Heart left ventricle (tissue), 16 donors: ENCODE results near the gene SULT4A1. TPM values are rescaled to one million over a fixed set of nuclear protein-coding genes. Genes with fewer than 3 reads are reported as not detected.

Experiments
- ATAC-seq, 4 donors: fragments of 200-7000 bp; cut with Tn5 transposase; one replicate each; pipeline ENCODE4 v1.9.1; 2020 to 2022; ENCODE audit warnings: moderate library complexity in 4 of 4, mild to moderate bottlenecking in 3 of 4, moderate number of reproducible peaks in 1 of 4
- DNase-seq, 5 donors: peaks; one replicate each; pipeline ENCODE4 v3.0.0-alpha.2; 2020
- H3K27ac ChIP-seq, 12 donors: fragments of 200-600 bp; sonication (generic) in 4 of 12; one replicate each; pipeline versions ENCODE4 v1.5.0 to v1.8.0; 2016 to 2022; ENCODE audit warnings: mild to moderate bottlenecking in 2 of 12
- H3K27me3 ChIP-seq, 9 donors: fragments of 200-600 bp; sonication (generic) in 2 of 9; one replicate each; pipeline versions ENCODE4 v1.5.1 to v1.8.0; 2016 to 2022; ENCODE audit warnings: mild to moderate bottlenecking in 3 of 9
- H3K36me3 ChIP-seq, 9 donors: fragments of 200-600 bp; sonication (generic) in 2 of 9; one replicate each; pipeline versions ENCODE4 v1.5.0 to v1.8.0; 2018 to 2022; ENCODE audit warnings: mild to moderate bottlenecking in 2 of 9
- H3K4me1 ChIP-seq, 12 donors: fragments of 200-600 bp; sonication (generic) in 4 of 12; one replicate each; pipeline versions ENCODE4 v1.5.0 to v1.8.0; 2016 to 2022; ENCODE audit warnings: mild to moderate bottlenecking in 3 of 12
- H3K4me3 ChIP-seq, 12 donors: fragments of 200-600 bp; sonication (generic) in 4 of 12; one replicate each; pipeline versions ENCODE4 v1.5.0 to v1.8.0; 2017 to 2022; ENCODE audit warnings: mild to moderate bottlenecking in 9 of 12, moderate library complexity in 4 of 12
- H3K9me3 ChIP-seq, 12 donors: fragments of 200-600 bp; sonication (generic) in 4 of 12; one replicate each; pipeline versions ENCODE4 v1.5.0 to v1.8.0; 2016 to 2022; ENCODE audit warnings: mild to moderate bottlenecking in 1 of 12
- POLR2A ChIP-seq, 2 donors: fragments of 450-650 bp; IDR thresholded peaks; one replicate each; pipeline ENCODE4 v1.6.1; 2017; ENCODE audit warnings: antibody characterized with exemption in 2 of 2, mild to moderate bottlenecking in 2 of 2, moderate library complexity in 2 of 2
- WGBS, 4 donors: extraction: QIAGEN DNeasy Blood & Tissue Kit in 2 of 4; methylation state at CpG; one replicate each; pipeline versions ENCODE4 v1.1.5 to v1.1.7; 2013 to 2018; 5-methylcytosine and 5-hydroxymethylcytosine counted together
- intact Hi-C, 10 donors: fragments of 100-400 bp; cut with DNase I; formaldehyde crosslinking; loops; one replicate each; pipeline versions ENCODE4 v1.11.1 to v1.14.2; 2022
- polyA plus RNA-seq, 2 donors: library from polyadenylated mRNA; stranded (reverse); fragments of 200-250 nt; gene quantifications; one replicate each; pipeline ENCODE4 v1.2.3, GENCODE V29; 2013
- total RNA-seq, 9 donors: library from RNA; depleted of rRNA in 2 of 9; stranded (reverse); fragments of >200 nt in 2 of 9; fragmentation: NEBNext Ultra II Directional in 3 of 9; extraction: Animal tissue kit (Norgen Biotek cat#: 25700) in 3 of 9; gene quantifications; one replicate each; pipeline versions ENCODE4 v1.1.0 to v1.2.4, GENCODE V29; 2016 to 2023
- TF ChIP-seq, protein P1 (sequence below), 12 donors: fragments of 200-600 bp; sonication (generic) in 4 of 12; IDR thresholded peaks; one replicate each; pipeline versions ENCODE4 v1.5.0 to v1.8.0; 2018 to 2022; ENCODE audit warnings: antibody characterized with exemption in 12 of 12, mild to moderate bottlenecking in 5 of 12
- donor health status: ischemic (EF 13 %, LVEDD 7.1; RV severe dilation, severe dysfunction).
- donor health status: healthy with polysubstance abuse.
- donor health status: DM: no; HTN: yes; CAD: no.
- donor health status: DM: no; HTN: no; CAD: no.
- donor health status: ischemic (EF 25% LVEDD 6.9; RV normal size, moderate dysfunction).
- donor health status: ischemic (EF 25% LVEDD 5.7; RV mildly dilated, moderate dysfunction).
- donor health status: healthy.
- donor health status: DM: yes; HTN: yes; CAD: no.
- donor health status: ischemic (EF 35%, LVEDD 5.7; RV mildly dilated, moderate dysfunction).
- donor health status: nonischemic (EF 11% LVEDD 7.7; RV severe dilation, severe dysfunction).
- donor health status: DM: yes; HTN: yes; CAD: no.
- donor health status: PGD.
- donor health status: ischemic (EF 29% LVEDD 5.4; RV normal size, mild dysfunction).
- donor health status: nonischemic (EF 23%, LVEDD 6.1; RV moderate dilation, normal function).

The SULT4A1 gene
- total and polyA plus RNA-seq, 11 donors = 0.07 to 0.92 (median 0.21) TPM; not detected in 6

DNA sequence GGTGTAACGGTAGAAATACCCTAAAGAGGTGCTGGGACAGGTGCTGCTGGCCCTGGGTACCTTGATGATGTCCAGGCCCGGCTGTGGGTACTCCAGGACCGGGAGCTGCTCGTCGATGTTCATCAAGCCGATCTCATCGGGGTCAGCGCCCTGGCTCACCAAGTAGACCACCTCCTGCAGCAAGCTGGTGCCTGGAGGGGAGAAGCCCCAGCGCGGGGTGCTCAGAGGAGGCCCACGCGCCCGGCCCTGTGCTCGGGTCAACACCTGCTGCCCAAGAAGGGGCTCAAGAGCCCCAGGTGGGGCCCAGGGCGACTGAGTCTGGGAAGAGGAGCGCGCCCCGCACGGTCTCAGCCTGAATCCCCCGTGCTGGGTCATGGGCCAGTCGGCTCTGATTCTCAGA, 20.6 kb downstream of the SULT4A1 start:
- TF ChIP-seq POLR2A (IDR thresholded peaks at IDR 0.05) = no peak
- TF ChIP-seq, protein P1, sequence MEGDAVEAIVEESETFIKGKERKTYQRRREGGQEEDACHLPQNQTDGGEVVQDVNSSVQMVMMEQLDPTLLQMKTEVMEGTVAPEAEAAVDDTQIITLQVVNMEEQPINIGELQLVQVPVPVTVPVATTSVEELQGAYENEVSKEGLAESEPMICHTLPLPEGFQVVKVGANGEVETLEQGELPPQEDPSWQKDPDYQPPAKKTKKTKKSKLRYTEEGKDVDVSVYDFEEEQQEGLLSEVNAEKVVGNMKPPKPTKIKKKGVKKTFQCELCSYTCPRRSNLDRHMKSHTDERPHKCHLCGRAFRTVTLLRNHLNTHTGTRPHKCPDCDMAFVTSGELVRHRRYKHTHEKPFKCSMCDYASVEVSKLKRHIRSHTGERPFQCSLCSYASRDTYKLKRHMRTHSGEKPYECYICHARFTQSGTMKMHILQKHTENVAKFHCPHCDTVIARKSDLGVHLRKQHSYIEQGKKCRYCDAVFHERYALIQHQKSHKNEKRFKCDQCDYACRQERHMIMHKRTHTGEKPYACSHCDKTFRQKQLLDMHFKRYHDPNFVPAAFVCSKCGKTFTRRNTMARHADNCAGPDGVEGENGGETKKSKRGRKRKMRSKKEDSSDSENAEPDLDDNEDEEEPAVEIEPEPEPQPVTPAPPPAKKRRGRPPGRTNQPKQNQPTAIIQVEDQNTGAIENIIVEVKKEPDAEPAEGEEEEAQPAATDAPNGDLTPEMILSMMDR (IDR thresholded peaks at IDR 0.05) = no peak
- peak in 2 of 5 donors; percentile 10 to 59 for DNase-seq
- no peak for ATAC-seq
- Histone ChIP-seq H3K4me1 (no peaks in the 10 kb centered on the region), H3K9me3 (no peaks in the 10 kb centered on the region), H3K27me3 (no peaks in the 10 kb centered on the region), H3K36me3 (no peaks in the 10 kb centered on the region), H3K4me3 (no peak overlapping the region), H3K27ac (no peak overlapping the region)
- intact Hi-C loops = loop anchor here in 1 of 10 donors (5.0 kb wide), 1 partner anchor 359 kb away; no protein-coding TSS in a partner anchor
- WGBS, 4 donors = 87 to 94% (median 91%) methylated on average over 8 to 21 of the region's 21 CpGs

DNA sequence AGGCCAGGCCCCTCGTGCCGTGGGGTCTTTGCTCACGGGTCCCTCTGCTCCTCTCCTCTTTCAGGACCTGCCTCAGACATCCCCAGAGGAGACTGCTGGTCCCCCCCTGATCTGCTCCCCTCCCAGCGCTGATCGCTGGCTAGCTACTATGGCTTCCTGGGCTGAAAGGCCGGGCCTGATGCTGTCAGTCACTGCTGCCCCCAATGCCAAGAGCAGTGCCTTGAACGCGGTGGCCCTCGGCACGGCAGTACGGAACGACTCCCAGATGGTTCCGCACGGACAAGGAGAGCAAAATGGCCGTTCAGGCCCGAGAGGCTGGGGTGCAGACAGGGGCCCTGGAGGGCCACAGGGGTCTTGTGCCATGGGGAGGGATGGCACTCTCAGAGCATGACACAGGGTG, 21.5 kb downstream of the SULT4A1 start:
- TF ChIP-seq POLR2A (IDR thresholded peaks at IDR 0.05) = no peak
- TF ChIP-seq, protein P1 (IDR thresholded peaks at IDR 0.05) = no peak
- ATAC-seq = no peak

DNA sequence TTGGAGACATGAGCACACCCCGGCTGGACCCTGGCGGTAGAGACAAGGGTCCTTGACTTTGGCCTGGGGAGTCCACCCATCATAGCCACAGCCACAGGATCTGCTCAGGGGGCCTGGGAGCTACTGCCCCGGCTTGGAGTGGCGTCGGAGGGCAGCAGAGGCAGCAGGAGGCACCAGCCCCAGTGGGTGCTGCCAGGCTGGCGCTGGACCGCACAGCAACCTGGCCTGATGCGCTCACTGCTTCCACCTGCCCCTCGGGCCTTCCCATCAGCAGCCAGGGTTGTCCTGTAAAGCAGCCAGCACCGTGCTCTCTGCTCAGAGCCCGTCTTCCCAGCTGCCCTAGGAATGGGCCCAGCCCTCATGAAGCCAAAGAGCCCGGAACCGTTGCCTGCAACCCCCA, 21.9 kb downstream of the SULT4A1 start:
- Histone ChIP-seq H3K4me1 (no peaks in the 10 kb centered on the region), H3K27me3 (no peaks in the 10 kb centered on the region), H3K27ac (no peak overlapping the region), H3K4me3 (no peak overlapping the region), H3K36me3 (no peaks in the 10 kb centered on the region), H3K9me3 (no peaks in the 10 kb centered on the region)
- ATAC-seq (no peak), DNase-seq (peak in 2 of 5 donors; percentile 11 to 42)
- TF ChIP-seq, protein P1 (IDR thresholded peaks at IDR 0.05) = no peak
- TF ChIP-seq POLR2A (IDR thresholded peaks at IDR 0.05) = no peak
- 87 to 94% (median 91%) methylated on average over 6 to 13 of the region's 13 CpGs for WGBS, 4 donors
- intact Hi-C loops = loop anchor here in 1 of 10 donors (5.0 kb wide), 1 partner anchor 358 kb away; no protein-coding TSS in a partner anchor

More for the DNA sequence above, 21.5 kb downstream of the SULT4A1 start:
- DNase-seq = peak in 2 of 5 donors; percentile 12 to 31
- WGBS, 4 donors = 86 to 91% (median 87%) methylated on average over 16 of the region's 16 CpGs
- Histone ChIP-seq H3K27ac (no peak overlapping the region), H3K4me3 (no peak overlapping the region), H3K36me3 (no peaks in the 10 kb centered on the region), H3K9me3 (no peaks in the 10 kb centered on the region), H3K27me3 (no peaks in the 10 kb centered on the region), H3K4me1 (no peaks in the 10 kb centered on the region)
- intact Hi-C loops = loop anchor here in 1 of 10 donors (5.0 kb wide), 1 partner anchor 359 kb away; no protein-coding TSS in a partner anchor

DNA sequence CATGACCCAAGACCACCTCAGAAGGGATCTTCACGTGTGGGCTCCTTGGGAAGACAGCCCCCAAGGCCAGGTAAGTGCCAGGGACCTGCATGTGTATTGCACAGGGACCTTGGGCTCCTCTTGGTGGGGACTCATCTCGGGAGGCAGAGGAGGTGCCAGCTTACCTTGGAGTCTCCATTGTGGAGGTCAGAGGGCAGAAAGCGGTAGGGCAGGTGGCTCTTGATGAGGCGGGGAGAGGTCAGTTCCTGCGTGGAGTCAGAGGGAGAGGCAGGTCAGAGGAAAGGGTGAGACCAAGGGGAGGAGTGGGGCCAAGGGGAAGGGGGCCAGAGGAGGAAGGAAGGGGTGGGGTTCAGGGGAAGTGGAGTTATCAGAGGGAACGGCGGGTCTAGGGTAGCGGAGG, 22.5 kb downstream of the SULT4A1 start:
- Histone ChIP-seq H3K4me1 (no peaks in the 10 kb centered on the region), H3K27ac (no peak overlapping the region), H3K27me3 (no peaks in the 10 kb centered on the region), H3K4me3 (no peak overlapping the region), H3K9me3 (no peaks in the 10 kb centered on the region), H3K36me3 (no peaks in the 10 kb centered on the region)
- peak in 1 of 5 donors; percentile 14 for DNase-seq
- ATAC-seq = no peak
- intact Hi-C loops = loop anchor here in 1 of 10 donors (5.0 kb wide), 1 partner anchor 357 kb away; no protein-coding TSS in a partner anchor
- WGBS, 4 donors = 53 to 70% (median 64%) methylated on average over 8 of the region's 8 CpGs
- TF ChIP-seq POLR2A (IDR thresholded peaks at IDR 0.05) = no peak
- TF ChIP-seq, protein P1 (IDR thresholded peaks at IDR 0.05) = no peak
